ENCODE data around the gene RBM18. TPM values are rescaled to one million over a fixed set of nuclear protein-coding genes. Genes with fewer than 3 reads are reported as not detected.

Gene RBM18
- total RNA-seq, 1 donor from 2014 or later: 29.1 TPM

DNA sequence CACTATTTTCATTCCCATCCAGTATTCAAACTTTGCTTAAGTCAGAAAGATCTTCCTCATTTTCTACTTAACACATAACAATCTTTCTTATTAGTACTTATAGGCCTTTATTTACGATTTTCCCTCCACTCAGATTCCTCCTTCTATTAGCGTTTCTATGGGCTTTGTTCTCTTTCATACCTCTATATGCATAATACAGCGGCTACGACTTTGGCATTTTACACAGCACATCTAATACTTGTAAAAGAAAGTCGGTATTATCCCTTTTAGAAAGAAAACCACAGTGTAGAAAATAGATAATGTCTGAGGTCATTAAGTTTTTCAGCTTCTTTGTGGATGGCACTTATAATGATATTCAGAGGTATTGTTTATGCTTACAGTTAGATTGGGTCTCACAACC is 8.4 kb downstream of the RBM18 start:
- peaks cover 4% of the 10 kb centered on the region for H3K9me3 Mint-ChIP-seq (ENCODE audit: unreplicated experiment)
- FAIRE-seq (no peak), DNase-seq (ENCODE audit: low read depth) (no peak)
- no peak overlapping the region for H3K4me2 ChIP-seq (ENCODE audit: low read length)
- TF ChIP-seq EZH2 (IDR thresholded peaks at IDR 0.05; ENCODE audit: insufficient read depth, low read length) (no peak), CTCF (IDR thresholded peaks at IDR 0.05; ENCODE audit: insufficient read depth, low read depth, low read length) (no peak)
- H3K27ac Mint-ChIP-seq (ENCODE audit: unreplicated experiment): no peak overlapping the region
- H3K4me3 ChIP-seq (ENCODE audit: insufficient read depth, low read depth, low read length): no peak overlapping the region
- no peaks in the 10 kb centered on the region for H3K4me1 ChIP-seq (ENCODE audit: insufficient read depth, low read length)
- no peaks in the 10 kb centered on the region for H3K9me3 ChIP-seq (ENCODE audit: insufficient read depth, low read depth, low read length)
- H3K27me3 Mint-ChIP-seq (ENCODE audit: low read depth, unreplicated experiment): no peaks in the 10 kb centered on the region
- no peak overlapping the region for H3K27ac ChIP-seq (ENCODE audit: low read depth, low read length)
- H2AFZ ChIP-seq (ENCODE audit: low read depth, low read length): no peak overlapping the region
- no peak overlapping the region for H3K4me3 Mint-ChIP-seq (ENCODE audit: unreplicated experiment)
- no peak overlapping the region for H3K9ac ChIP-seq (ENCODE audit: low read length)
- H4K20me1 ChIP-seq (ENCODE audit: insufficient read depth, low read length): peaks cover 43% of the 10 kb centered on the region
- H3K79me2 ChIP-seq (ENCODE audit: insufficient read depth, low read length): peaks cover 11% of the 10 kb centered on the region
- H3K36me3 Mint-ChIP-seq (ENCODE audit: low read depth, unreplicated experiment): peaks cover 12% of the 10 kb centered on the region
- peaks cover 15% of the 10 kb centered on the region for H3K36me3 ChIP-seq (ENCODE audit: insufficient read depth, low read length)
- no peaks in the 10 kb centered on the region for H3K27me3 ChIP-seq (ENCODE audit: insufficient read depth, low read length)
- H3K4me1 Mint-ChIP-seq (ENCODE audit: low read depth, unreplicated experiment): no peaks in the 10 kb centered on the region

DNA sequence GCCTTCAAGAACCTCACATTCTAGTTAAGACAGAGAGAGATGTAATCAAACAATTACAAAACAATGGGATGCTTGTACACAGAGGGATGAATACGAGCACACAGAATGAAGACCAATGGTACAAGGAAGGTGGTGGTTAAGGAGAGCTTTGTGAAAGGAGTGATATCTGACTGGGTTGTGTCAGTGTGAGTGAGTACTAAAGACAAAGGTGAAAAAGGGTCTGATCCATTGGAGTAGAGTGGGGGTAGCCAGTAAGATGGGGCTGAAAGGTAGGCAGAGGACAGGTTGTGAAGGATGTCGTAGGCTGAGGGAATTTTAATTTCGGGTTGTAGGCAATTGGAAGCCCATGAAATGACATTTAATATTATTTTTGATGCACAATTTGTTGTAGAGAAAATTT is 9.9 kb downstream of the RBM18 start:
- no peak overlapping the region for H3K4me2 ChIP-seq (ENCODE audit: low read length)
- Mint-ChIP-seq H3K4me1 (ENCODE audit: low read depth, unreplicated experiment) (no peaks in the 10 kb centered on the region), H3K27me3 (ENCODE audit: low read depth, unreplicated experiment) (no peaks in the 10 kb centered on the region), H3K27ac (ENCODE audit: unreplicated experiment) (no peak overlapping the region), H3K9me3 (ENCODE audit: unreplicated experiment) (peaks cover 4% of the 10 kb centered on the region), H3K4me3 (ENCODE audit: unreplicated experiment) (no peak overlapping the region), H3K36me3 (ENCODE audit: low read depth, unreplicated experiment) (peaks cover 19% of the 10 kb centered on the region)
- no peak overlapping the region for H3K27ac ChIP-seq (ENCODE audit: low read depth, low read length)
- no peak for DNase-seq (ENCODE audit: low read depth)
- peaks cover 39% of the 10 kb centered on the region for H4K20me1 ChIP-seq (ENCODE audit: insufficient read depth, low read length)
- no peak overlapping the region for H2AFZ ChIP-seq (ENCODE audit: low read depth, low read length)
- TF ChIP-seq CTCF (IDR thresholded peaks at IDR 0.05; ENCODE audit: insufficient read depth, low read depth, low read length) (no peak), EZH2 (IDR thresholded peaks at IDR 0.05; ENCODE audit: insufficient read depth, low read length) (no peak)
- FAIRE-seq: no peak
- H3K36me3 ChIP-seq (ENCODE audit: insufficient read depth, low read length): peaks cover 13% of the 10 kb centered on the region
- no peaks in the 10 kb centered on the region for H3K9me3 ChIP-seq (ENCODE audit: insufficient read depth, low read depth, low read length)
- no peaks in the 10 kb centered on the region for H3K4me1 ChIP-seq (ENCODE audit: insufficient read depth, low read length)
- H3K4me3 ChIP-seq (ENCODE audit: insufficient read depth, low read depth, low read length): no peak overlapping the region
- no peaks in the 10 kb centered on the region for H3K27me3 ChIP-seq (ENCODE audit: insufficient read depth, low read length)
- no peak overlapping the region for H3K9ac ChIP-seq (ENCODE audit: low read length)
- peaks cover 9% of the 10 kb centered on the region for H3K79me2 ChIP-seq (ENCODE audit: insufficient read depth, low read length)

- H3K27ac Mint-ChIP-seq (ENCODE audit: unreplicated experiment): no peak overlapping the region
- FAIRE-seq (no peak), DNase-seq (ENCODE audit: low read depth) (no peak)
- H3K36me3 ChIP-seq (ENCODE audit: insufficient read depth, low read length): peaks cover 12% of the 10 kb centered on the region
- H3K9me3 ChIP-seq (ENCODE audit: insufficient read depth, low read depth, low read length): no peaks in the 10 kb centered on the region
- no peaks in the 10 kb centered on the region for H3K4me1 ChIP-seq (ENCODE audit: insufficient read depth, low read length)
- H4K20me1 ChIP-seq (ENCODE audit: insufficient read depth, low read length): peaks cover 39% of the 10 kb centered on the region
- TF ChIP-seq EZH2 (IDR thresholded peaks at IDR 0.05; ENCODE audit: insufficient read depth, low read length) (no peak), CTCF (IDR thresholded peaks at IDR 0.05; ENCODE audit: insufficient read depth, low read depth, low read length) (no peak)
- H3K4me1 Mint-ChIP-seq (ENCODE audit: low read depth, unreplicated experiment): no peaks in the 10 kb centered on the region
- peaks cover 24% of the 10 kb centered on the region for H3K36me3 Mint-ChIP-seq (ENCODE audit: low read depth, unreplicated experiment)
- peaks cover 9% of the 10 kb centered on the region for H3K79me2 ChIP-seq (ENCODE audit: insufficient read depth, low read length)
- H3K27ac ChIP-seq (ENCODE audit: low read depth, low read length): no peak overlapping the region
- no peak overlapping the region for H3K4me2 ChIP-seq (ENCODE audit: low read length)
- no peaks in the 10 kb centered on the region for H3K27me3 ChIP-seq (ENCODE audit: insufficient read depth, low read length)
- H3K9ac ChIP-seq (ENCODE audit: low read length): no peak overlapping the region
- H3K4me3 Mint-ChIP-seq (ENCODE audit: unreplicated experiment): no peak overlapping the region
- H2AFZ ChIP-seq (ENCODE audit: low read depth, low read length): no peak overlapping the region
- H3K9me3 Mint-ChIP-seq (ENCODE audit: unreplicated experiment): peaks cover 4% of the 10 kb centered on the region
- H3K27me3 Mint-ChIP-seq (ENCODE audit: low read depth, unreplicated experiment): no peaks in the 10 kb centered on the region
- H3K4me3 ChIP-seq (ENCODE audit: insufficient read depth, low read depth, low read length): no peak overlapping the region
Observed at GRCh38 chr9:122252796-122253195, 11.8 kb downstream of the RBM18 start.
